GM12878 (cell line): Measurements from ENCODE around the gene FAM186B.

ENCODE experiments used
- BCL11A ChIP-seq: IDR thresholded peaks from 2 replicates; pipeline ENCODE4 v1.6.1; 2011; ENCODE audit warnings: low read depth, low read length
- CTCF ChIP-seq, 3 experiments: IDR thresholded peaks in 2 of 3; conservative IDR thresholded peaks in 1 of 3; 2 replicates each; pipeline ENCODE4 v1.5.1; 2011; ENCODE audit warnings: low read depth in 3 of 3, low read length in 3 of 3, mild to moderate bottlenecking in 3 of 3, control low read depth in 2 of 3, moderate library complexity in 2 of 3, inconsistent platforms in 1 of 3, mixed read lengths in 1 of 3; ENCODE audit not compliant: control insufficient read depth in 2 of 3, insufficient read depth in 1 of 3; ENCODE audit errors: extremely low read depth in 1 of 3
- MYC ChIP-seq: IDR thresholded peaks from 2 replicates; pipeline ENCODE4 v1.6.1; 2011; ENCODE audit warnings: mild to moderate bottlenecking, low read length, moderate library complexity, inconsistent platforms; ENCODE audit not compliant: insufficient read depth, insufficient replicate concordance, insufficient read length, severe bottlenecking
- POLR2A ChIP-seq: IDR thresholded peaks from 2 replicates; pipeline ENCODE4 v1.6.1; 2011; ENCODE audit warnings: low read depth, mild to moderate bottlenecking, low read length
- ZBTB4 ChIP-seq: fragments of 450-650 bp; formaldehyde crosslinking; IDR thresholded peaks from 2 replicates; pipeline ENCODE4 v1.4.0; 2022; ENCODE audit warnings: mild to moderate bottlenecking, moderate library complexity
- ZNF24 ChIP-seq: fragments of 450-650 bp; IDR thresholded peaks from 2 replicates; pipeline ENCODE4 v1.6.1; 2017; ENCODE audit warnings: antibody characterized with exemption, mild to moderate bottlenecking

- TF ChIP-seq CTCF (IDR thresholded peaks at IDR 0.05 in 2 of 3, conservative IDR thresholded peaks at IDR 0.05 in 1 of 3; ENCODE audit: control insufficient read depth in 2 of 3, extremely low read depth in 1 of 3, insufficient read depth in 1 of 3, low read depth in 3 of 3, low read length in 3 of 3) (no peak), MYC (no peak), ZBTB4 (no peak), ZNF24 (no peak), BCL11A (no peak), POLR2A (no peak)
Observed at GRCh38 chr12:49654715-49655114, 49.3 kb upstream of the FAM186B start.
